Measurements from ENCODE around the gene SRRD.

The SRRD gene

GRCh38 chr22:26464312-26464711 is 19.4 kb upstream of the SRRD start:
- H3K4me3 ChIP-seq (ENCODE audit: low read depth, low read length) = no peak overlapping the region
- TF ChIP-seq, protein P1, sequence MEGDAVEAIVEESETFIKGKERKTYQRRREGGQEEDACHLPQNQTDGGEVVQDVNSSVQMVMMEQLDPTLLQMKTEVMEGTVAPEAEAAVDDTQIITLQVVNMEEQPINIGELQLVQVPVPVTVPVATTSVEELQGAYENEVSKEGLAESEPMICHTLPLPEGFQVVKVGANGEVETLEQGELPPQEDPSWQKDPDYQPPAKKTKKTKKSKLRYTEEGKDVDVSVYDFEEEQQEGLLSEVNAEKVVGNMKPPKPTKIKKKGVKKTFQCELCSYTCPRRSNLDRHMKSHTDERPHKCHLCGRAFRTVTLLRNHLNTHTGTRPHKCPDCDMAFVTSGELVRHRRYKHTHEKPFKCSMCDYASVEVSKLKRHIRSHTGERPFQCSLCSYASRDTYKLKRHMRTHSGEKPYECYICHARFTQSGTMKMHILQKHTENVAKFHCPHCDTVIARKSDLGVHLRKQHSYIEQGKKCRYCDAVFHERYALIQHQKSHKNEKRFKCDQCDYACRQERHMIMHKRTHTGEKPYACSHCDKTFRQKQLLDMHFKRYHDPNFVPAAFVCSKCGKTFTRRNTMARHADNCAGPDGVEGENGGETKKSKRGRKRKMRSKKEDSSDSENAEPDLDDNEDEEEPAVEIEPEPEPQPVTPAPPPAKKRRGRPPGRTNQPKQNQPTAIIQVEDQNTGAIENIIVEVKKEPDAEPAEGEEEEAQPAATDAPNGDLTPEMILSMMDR (IDR thresholded peaks at IDR 0.05; ENCODE audit: borderline replicate concordance, insufficient read depth, low read depth, low read length) = no peak

DNA sequence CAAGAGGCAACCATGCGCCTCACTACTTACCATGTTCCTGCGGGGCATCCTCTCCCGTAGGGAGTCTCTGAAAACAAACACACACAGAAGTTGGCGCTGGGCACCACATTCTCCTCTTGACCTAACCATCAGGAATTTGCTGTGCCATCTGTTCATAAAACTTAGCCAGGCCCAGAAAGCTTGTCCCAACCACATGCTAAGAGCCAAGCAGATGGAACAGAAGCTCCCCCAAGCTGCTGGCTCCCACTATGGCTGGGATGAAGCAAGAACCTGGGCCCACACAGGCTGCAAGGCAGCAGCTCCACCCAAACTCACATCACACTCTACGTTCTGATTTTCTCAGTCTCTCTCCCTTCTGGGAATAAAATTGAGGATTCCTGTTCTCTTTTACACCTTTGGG is 17.5 kb upstream of the SRRD start:
- no peak overlapping the region for H3K4me3 ChIP-seq (ENCODE audit: low read depth, low read length)
- TF ChIP-seq, protein P1 (IDR thresholded peaks at IDR 0.05; ENCODE audit: borderline replicate concordance, insufficient read depth, low read depth, low read length) = no peak

DNA sequence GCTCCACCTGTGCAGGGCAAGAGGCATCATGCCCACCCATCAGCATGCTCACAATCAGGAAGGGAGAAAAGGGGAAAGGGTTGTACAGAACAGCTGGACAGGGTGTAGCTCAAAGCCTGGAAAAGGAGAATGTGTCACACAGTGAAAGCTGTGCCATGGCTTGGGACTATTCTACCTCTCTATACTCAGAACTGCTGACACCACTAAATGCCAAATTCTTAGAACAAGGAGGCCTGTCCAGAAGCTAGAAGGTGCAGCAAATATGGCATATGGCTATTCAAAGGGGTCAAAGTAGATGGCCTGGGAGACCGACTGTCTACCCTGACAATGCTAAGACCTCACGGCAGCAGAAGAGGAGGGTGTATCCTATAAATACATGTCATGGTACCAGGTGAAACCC is 12.9 kb upstream of the SRRD start:
- TF ChIP-seq, protein P1 (IDR thresholded peaks at IDR 0.05; ENCODE audit: borderline replicate concordance, insufficient read depth, low read depth, low read length) = no peak

GRCh38 chr22:26471522-26471921 is 12.2 kb upstream of the SRRD start:
- H3K4me3 ChIP-seq (ENCODE audit: low read depth, low read length) = no peak overlapping the region
- TF ChIP-seq, protein P1 (IDR thresholded peaks at IDR 0.05; ENCODE audit: borderline replicate concordance, insufficient read depth, low read depth, low read length) = no peak

More for the DNA sequence above, 12.9 kb upstream of the SRRD start:
- no peak overlapping the region for H3K4me3 ChIP-seq (ENCODE audit: low read depth, low read length)

DNA sequence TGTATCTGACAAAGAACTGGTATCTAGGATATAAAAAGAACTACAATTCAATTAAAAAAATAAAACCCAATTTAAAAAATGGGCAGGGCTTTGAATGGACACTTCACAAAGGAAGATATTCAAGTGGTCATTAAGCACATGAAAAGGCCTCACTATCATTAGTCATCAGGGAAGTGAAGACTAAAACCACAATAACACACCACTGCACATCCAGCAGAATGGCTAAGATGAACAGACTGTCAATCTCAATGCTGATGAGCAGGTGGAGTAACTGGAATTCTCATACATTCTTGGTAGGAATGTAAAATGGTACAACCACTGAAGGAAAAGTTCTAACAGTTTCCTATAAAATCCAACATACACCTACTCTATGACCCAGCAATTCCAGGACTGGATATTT is 9.0 kb upstream of the SRRD start:
- TF ChIP-seq, protein P1 (IDR thresholded peaks at IDR 0.05; ENCODE audit: borderline replicate concordance, insufficient read depth, low read depth, low read length) = no peak
- H3K4me3 ChIP-seq (ENCODE audit: low read depth, low read length) = no peak overlapping the region

- TF ChIP-seq, protein P1 (IDR thresholded peaks at IDR 0.05; ENCODE audit: borderline replicate concordance, insufficient read depth, low read depth, low read length) = no peak
- H3K4me3 ChIP-seq (ENCODE audit: low read depth, low read length) = no peak overlapping the region
Observed at GRCh38 chr22:26476705-26477340, 6.9 kb upstream of the SRRD start.

- H3K4me3 ChIP-seq (ENCODE audit: low read depth, low read length) = no peak overlapping the region
- TF ChIP-seq, protein P1 (IDR thresholded peaks at IDR 0.05; ENCODE audit: borderline replicate concordance, insufficient read depth, low read depth, low read length) = no peak
Observed at GRCh38 chr22:26477341-26477731, 6.3 kb upstream of the SRRD start.
